Loucy (cell line): ENCODE results near the gene RAPGEF5.

Source experiments
- H2AFZ ChIP-seq: fragments of 200-600 bp; sonication (generic); 2 replicates; pipeline ENCODE4 v1.6.0; 2016; ENCODE audit warnings: antibody characterized with exemption, mild to moderate bottlenecking, low read length, moderate library complexity
- H3F3A ChIP-seq: fragments of 200-600 bp; 2 replicates; pipeline ENCODE4 v1.6.0; 2016; ENCODE audit warnings: antibody characterized with exemption, low read depth, mild to moderate bottlenecking
- H3K27me3 ChIP-seq: fragments of 200-600 bp; sonication (generic); 2 replicates; pipeline ENCODE4 v1.6.1; 2014; ENCODE audit warnings: low read length, mild to moderate bottlenecking; ENCODE audit not compliant: insufficient read depth, poor library complexity, severe bottlenecking
- H3K36me3 ChIP-seq: fragments of 200-600 bp; sonication (generic); 2 replicates; pipeline ENCODE4 v1.6.1; 2016; ENCODE audit warnings: low read length; ENCODE audit not compliant: insufficient read depth
- H3K4me1 ChIP-seq: fragments of 200-600 bp; sonication (generic); 2 replicates; pipeline ENCODE4 v1.5.1; 2014; ENCODE audit warnings: low read length, mild to moderate bottlenecking; ENCODE audit not compliant: insufficient read depth, poor library complexity, severe bottlenecking
- H3K4me2 ChIP-seq: fragments of 200-600 bp; sonication (generic); 2 replicates; pipeline ENCODE4 v1.6.0; 2014; ENCODE audit warnings: antibody characterized with exemption, low read length, low read depth, mild to moderate bottlenecking; ENCODE audit not compliant: poor library complexity, severe bottlenecking
- H3K4me3 ChIP-seq: fragments of 200-600 bp; sonication (generic); 2 replicates; pipeline ENCODE4 v1.5.1; 2014; ENCODE audit warnings: low read length, mild to moderate bottlenecking, mixed read lengths; ENCODE audit not compliant: poor library complexity, severe bottlenecking
- H3K79me2 ChIP-seq: fragments of 200-600 bp; sonication (generic); 2 replicates; pipeline ENCODE4 v1.6.1; 2014; ENCODE audit warnings: low read length; ENCODE audit not compliant: insufficient read depth
- H3K9ac ChIP-seq: fragments of 200-600 bp; sonication (generic); 2 replicates; pipeline ENCODE4 v1.6.0; 2014; ENCODE audit warnings: mild to moderate bottlenecking, low read depth, low read length, moderate library complexity; ENCODE audit not compliant: poor library complexity, severe bottlenecking
- H3K9me2 ChIP-seq: fragments of 200-600 bp; sonication (generic); replicated peaks from 2 replicates; pipeline ENCODE4 v1.6.1; 2016; ENCODE audit warnings: low read depth, low read length, mixed read lengths
- H3K9me3 ChIP-seq: fragments of 200-600 bp; sonication (generic); 2 replicates; pipeline ENCODE4 v1.6.1; 2014; ENCODE audit warnings: mild to moderate bottlenecking, antibody characterized with exemption, low read length, low read depth; ENCODE audit not compliant: insufficient read depth
- H4K20me1 ChIP-seq: fragments of 200-600 bp; sonication (generic); 2 replicates; pipeline ENCODE4 v1.6.0; 2014; ENCODE audit warnings: antibody characterized with exemption, low read length, mild to moderate bottlenecking; ENCODE audit not compliant: insufficient read depth, poor library complexity, severe bottlenecking
- EZH2phosphoT487 ChIP-seq: fragments of 200-600 bp; IDR thresholded peaks from 2 replicates; pipeline ENCODE4 v1.6.1; 2018; ENCODE audit warnings: antibody characterized with exemption, mild to moderate bottlenecking, moderate library complexity, borderline replicate concordance
- TF ChIP-seq, protein P1 (sequence below): fragments of 200-600 bp; sonication (generic); conservative IDR thresholded peaks from 2 replicates; pipeline ENCODE4 v1.5.1; 2014; ENCODE audit warnings: mild to moderate bottlenecking, antibody characterized with exemption, low read length

RAPGEF5 gene

DNA sequence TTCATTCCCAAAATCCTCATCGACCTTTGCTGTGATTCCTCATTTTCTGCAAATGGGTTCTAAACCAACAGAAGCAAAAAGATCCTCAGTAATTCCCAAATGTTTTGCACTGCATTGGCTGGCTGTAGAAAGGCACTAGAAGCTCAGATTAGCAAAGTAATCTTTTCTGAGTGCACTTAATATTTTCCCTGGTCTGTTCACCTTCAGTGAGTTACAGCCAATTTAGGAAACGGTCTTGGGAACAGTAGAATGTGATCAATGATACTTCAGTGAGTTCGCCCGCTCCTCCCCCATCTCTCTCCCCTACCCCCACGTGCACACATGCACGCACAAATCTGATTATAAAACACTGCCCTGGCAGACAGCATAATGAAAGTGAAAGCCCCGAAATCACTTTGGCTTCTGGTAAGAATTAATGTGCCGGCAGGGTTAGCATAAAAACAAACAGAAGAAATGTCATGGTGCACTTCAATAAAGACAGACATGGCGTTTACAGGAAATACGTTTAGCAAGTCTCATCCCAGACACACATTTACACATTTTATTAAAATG, 209.9 kb downstream of the RAPGEF5 start:
- no peak overlapping the region for H3K4me2 ChIP-seq
- no peaks in the 10 kb centered on the region for H3K9me2 ChIP-seq
- H3K4me1 ChIP-seq = no peaks in the 10 kb centered on the region
- no peaks in the 10 kb centered on the region for H3K79me2 ChIP-seq
- H3K27me3 ChIP-seq = no peaks in the 10 kb centered on the region
- no peak overlapping the region for H3K9ac ChIP-seq
- no peak overlapping the region for H3K4me3 ChIP-seq
- no peaks in the 10 kb centered on the region for H3F3A ChIP-seq
- H3K9me3 ChIP-seq = no peaks in the 10 kb centered on the region
- TF ChIP-seq EZH2phosphoT487 = no peak
- TF ChIP-seq, protein P1, sequence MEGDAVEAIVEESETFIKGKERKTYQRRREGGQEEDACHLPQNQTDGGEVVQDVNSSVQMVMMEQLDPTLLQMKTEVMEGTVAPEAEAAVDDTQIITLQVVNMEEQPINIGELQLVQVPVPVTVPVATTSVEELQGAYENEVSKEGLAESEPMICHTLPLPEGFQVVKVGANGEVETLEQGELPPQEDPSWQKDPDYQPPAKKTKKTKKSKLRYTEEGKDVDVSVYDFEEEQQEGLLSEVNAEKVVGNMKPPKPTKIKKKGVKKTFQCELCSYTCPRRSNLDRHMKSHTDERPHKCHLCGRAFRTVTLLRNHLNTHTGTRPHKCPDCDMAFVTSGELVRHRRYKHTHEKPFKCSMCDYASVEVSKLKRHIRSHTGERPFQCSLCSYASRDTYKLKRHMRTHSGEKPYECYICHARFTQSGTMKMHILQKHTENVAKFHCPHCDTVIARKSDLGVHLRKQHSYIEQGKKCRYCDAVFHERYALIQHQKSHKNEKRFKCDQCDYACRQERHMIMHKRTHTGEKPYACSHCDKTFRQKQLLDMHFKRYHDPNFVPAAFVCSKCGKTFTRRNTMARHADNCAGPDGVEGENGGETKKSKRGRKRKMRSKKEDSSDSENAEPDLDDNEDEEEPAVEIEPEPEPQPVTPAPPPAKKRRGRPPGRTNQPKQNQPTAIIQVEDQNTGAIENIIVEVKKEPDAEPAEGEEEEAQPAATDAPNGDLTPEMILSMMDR = no peak
- no peak overlapping the region for H2AFZ ChIP-seq
- H4K20me1 ChIP-seq = no peaks in the 10 kb centered on the region
- H3K36me3 ChIP-seq = peaks cover 3% of the 10 kb centered on the region; the same call in 1 of the 2 replicates

DNA sequence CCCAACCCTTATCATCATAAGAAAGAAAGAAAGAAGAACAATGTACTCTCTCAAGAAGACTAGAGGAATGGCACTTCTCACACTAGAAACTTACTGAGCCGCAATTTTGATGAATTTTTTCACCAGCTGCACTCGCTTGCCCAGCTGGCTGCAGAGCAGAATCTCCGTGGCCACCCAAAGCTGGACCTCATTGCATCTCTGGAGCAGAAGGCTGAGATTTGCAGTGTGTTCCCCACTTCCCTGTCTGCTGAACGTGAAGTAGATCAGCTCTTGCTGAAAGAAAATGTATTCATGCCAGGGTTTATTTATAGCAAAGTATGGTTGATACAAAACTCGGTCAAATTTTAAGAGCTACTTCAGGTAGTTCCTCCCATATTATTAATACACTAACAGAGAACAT, 212.0 kb downstream of the RAPGEF5 start:
- H2AFZ ChIP-seq = no peak overlapping the region
- no peak overlapping the region for H3K9ac ChIP-seq
- no peaks in the 10 kb centered on the region for H3F3A ChIP-seq
- H3K4me1 ChIP-seq = no peaks in the 10 kb centered on the region
- no peak overlapping the region for H3K4me2 ChIP-seq
- TF ChIP-seq EZH2phosphoT487 = no peak
- TF ChIP-seq, protein P1 = no peak
- no peaks in the 10 kb centered on the region for H3K9me2 ChIP-seq
- no peak overlapping the region for H3K4me3 ChIP-seq
- H3K9me3 ChIP-seq = no peaks in the 10 kb centered on the region
- H3K36me3 ChIP-seq = peaks cover 3% of the 10 kb centered on the region; the same call in 1 of the 2 replicates
- no peaks in the 10 kb centered on the region for H3K27me3 ChIP-seq
- H4K20me1 ChIP-seq = no peaks in the 10 kb centered on the region
- H3K79me2 ChIP-seq = no peaks in the 10 kb centered on the region

DNA sequence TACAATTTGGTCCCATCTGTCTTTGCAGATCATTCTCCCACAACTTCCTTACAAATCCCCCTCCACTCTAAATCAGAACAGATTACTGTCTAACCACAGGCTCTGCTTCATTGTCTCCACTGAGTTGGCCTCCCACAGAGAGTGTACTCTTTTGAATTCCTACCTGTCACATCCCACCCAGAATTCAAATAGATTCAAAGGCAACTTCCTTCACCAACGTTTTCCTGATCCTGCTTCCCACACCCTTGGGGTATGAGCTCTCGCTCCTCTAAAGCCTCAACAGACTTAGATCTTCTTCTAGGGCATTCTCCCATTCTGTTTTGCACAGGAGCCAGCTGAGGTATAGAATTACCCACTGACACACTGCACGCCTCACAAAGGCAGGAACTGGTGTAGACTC, 213.5 kb downstream of the RAPGEF5 start:
- H3F3A ChIP-seq = no peaks in the 10 kb centered on the region
- H3K79me2 ChIP-seq = no peaks in the 10 kb centered on the region
- TF ChIP-seq, protein P1 = no peak
- TF ChIP-seq EZH2phosphoT487 = no peak
- H3K9ac ChIP-seq = no peak overlapping the region
- H3K36me3 ChIP-seq = peaks cover 3% of the 10 kb centered on the region; the same call in 1 of the 2 replicates
- H3K27me3 ChIP-seq = no peaks in the 10 kb centered on the region
- no peaks in the 10 kb centered on the region for H3K4me1 ChIP-seq
- H3K9me2 ChIP-seq = no peaks in the 10 kb centered on the region
- H4K20me1 ChIP-seq = no peaks in the 10 kb centered on the region
- no peak overlapping the region for H2AFZ ChIP-seq
- H3K9me3 ChIP-seq = no peaks in the 10 kb centered on the region
- H3K4me2 ChIP-seq = no peak overlapping the region
- no peak overlapping the region for H3K4me3 ChIP-seq
